ENCODE results near the gene SYNDIG1L.

Gene SYNDIG1L

DNA sequence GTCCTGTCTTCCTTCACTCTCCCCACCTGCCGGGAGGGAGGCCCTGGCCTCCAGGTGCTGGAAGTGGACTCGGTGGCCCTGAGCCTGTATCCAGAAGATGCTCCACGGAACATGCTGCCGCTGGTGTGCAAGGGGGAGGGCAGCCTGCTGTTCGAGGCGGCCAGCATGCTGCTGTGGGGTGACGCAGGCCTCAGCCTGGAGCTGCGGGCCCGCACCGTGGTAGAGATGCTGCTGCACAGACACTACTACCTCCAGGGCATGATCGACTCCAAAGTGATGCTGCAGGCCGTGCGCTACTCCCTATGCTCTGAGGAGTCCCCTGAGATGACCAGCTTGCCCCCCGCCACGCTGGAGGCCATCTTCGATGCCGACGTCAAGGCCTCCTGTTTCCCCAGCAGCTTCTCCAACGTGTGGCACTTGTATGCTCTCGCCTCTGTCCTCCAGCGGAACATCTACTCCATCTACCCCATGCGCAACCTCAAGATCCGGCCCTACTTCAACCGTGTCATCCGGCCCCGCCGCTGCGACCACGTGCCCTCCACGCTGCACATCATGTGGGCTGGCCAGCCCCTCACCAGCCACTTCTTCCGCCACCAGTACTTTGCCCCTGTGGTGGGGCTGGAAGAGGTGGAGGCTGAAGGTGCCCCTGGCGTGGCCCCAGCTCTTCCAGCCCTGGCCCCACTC is 69.0 kb downstream of the SYNDIG1L start:
- no peak for DNase-seq
